Measurements from ENCODE around the gene CEACAM20. TPM values are rescaled to one million over a fixed set of nuclear protein-coding genes. Genes with fewer than 3 reads are reported as not detected.
"Not testable (repeated sequence)": the region's sequence is repeated elsewhere in the genome, so short reads cannot be mapped to it uniquely, and the experiment has no call there.

The CEACAM20 gene
- polyA plus RNA-seq, 3 donors: not detected

DNA sequence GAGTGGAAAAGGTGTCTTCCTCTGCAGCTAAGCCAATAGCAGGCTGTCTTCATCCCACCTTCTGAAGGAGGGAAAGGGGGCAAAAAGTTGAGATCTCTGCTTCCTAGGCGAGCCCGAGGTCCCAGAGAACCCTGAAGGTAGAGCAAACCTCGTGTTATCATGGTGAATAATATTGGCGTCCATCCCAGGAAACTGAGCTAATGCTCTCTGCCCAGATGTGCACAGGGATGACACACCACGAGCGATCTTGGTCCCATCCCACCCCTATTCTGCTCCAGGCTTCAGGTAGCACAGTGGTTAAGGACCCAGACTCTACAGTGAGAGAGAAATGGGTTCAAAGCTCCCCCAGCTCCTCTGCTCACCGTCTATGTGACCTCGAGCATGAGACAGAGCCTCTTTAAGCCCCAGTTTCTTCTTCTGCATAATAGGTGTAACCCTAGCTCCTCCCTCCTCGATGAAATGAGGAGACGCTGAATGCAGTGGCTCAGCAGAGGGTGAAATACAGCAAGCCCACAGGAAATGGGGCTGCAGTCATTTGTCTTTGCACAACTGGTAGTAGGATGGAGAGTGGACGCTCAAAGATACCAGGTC is 9.9 kb upstream of the CEACAM20 start:
- no peaks in the 10 kb centered on the region for H3K79me2 ChIP-seq (ENCODE audit: insufficient read depth, low read length)
- no peak overlapping the region for H3K4me3 ChIP-seq (replicated peaks in 1 of 3; ENCODE audit: low read depth in 2 of 3, low read length in 3 of 3)
- Mint-ChIP-seq H3K27me3 (ENCODE audit: low read depth in 3 of 3) (peaks cover 5 to 15% (median 5%) of the 10 kb centered on the region in 3 donors), H3K9me3 (peaks cover 2 to 20% (median 7%) of the 10 kb centered on the region in 7 donors), H3K4me1 (no peaks in the 10 kb centered on the region), H3K27ac (no peak overlapping the region), H3K36me3 (no peaks in the 10 kb centered on the region), H3K4me3 (no peak overlapping the region)
- 91% methylated on average over 6 of the region's 11 CpGs for WGBS (ENCODE audit: insufficient coverage)
- H3K9ac ChIP-seq (ENCODE audit: insufficient read depth, low read length, poor library complexity, severe bottlenecking): no peak overlapping the region
- DNase-seq: no peak
- TF ChIP-seq, protein P1, sequence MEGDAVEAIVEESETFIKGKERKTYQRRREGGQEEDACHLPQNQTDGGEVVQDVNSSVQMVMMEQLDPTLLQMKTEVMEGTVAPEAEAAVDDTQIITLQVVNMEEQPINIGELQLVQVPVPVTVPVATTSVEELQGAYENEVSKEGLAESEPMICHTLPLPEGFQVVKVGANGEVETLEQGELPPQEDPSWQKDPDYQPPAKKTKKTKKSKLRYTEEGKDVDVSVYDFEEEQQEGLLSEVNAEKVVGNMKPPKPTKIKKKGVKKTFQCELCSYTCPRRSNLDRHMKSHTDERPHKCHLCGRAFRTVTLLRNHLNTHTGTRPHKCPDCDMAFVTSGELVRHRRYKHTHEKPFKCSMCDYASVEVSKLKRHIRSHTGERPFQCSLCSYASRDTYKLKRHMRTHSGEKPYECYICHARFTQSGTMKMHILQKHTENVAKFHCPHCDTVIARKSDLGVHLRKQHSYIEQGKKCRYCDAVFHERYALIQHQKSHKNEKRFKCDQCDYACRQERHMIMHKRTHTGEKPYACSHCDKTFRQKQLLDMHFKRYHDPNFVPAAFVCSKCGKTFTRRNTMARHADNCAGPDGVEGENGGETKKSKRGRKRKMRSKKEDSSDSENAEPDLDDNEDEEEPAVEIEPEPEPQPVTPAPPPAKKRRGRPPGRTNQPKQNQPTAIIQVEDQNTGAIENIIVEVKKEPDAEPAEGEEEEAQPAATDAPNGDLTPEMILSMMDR (IDR thresholded peaks at IDR 0.05): no peak
- no peak overlapping the region for H3K4me2 ChIP-seq (replicated peaks; ENCODE audit: extremely low read depth, low read length, poor library complexity, severe bottlenecking)
- no peaks in the 10 kb centered on the region for H3K36me3 ChIP-seq (replicated peaks in 1 of 2; ENCODE audit: control insufficient read depth in 1 of 2, insufficient read depth in 2 of 2, low read length in 2 of 2)
- H4K20me1 ChIP-seq (ENCODE audit: insufficient read depth, low read length): no peaks in the 10 kb centered on the region
- H2AFZ ChIP-seq (ENCODE audit: insufficient read depth, low read depth, low read length, poor library complexity, severe bottlenecking): no peak overlapping the region
- intact Hi-C loops (cut with micrococcal nuclease): no loop called here
- no peaks in the 10 kb centered on the region for H3K27me3 ChIP-seq (ENCODE audit: control insufficient read depth in 2 of 2, insufficient read depth in 2 of 2, low read length in 2 of 2)
- H3K4me1 ChIP-seq (ENCODE audit: control insufficient read depth in 1 of 2, insufficient read depth in 2 of 2, low read length in 2 of 2): no peaks in the 10 kb centered on the region
- no peak overlapping the region for H3K27ac ChIP-seq (ENCODE audit: low read depth in 1 of 2, low read length in 2 of 2)
- H3K9me3 ChIP-seq (replicated peaks in 1 of 2; ENCODE audit: control insufficient read depth in 1 of 2, insufficient read depth in 1 of 2, low read length in 2 of 2): no peaks in the 10 kb centered on the region

DNA sequence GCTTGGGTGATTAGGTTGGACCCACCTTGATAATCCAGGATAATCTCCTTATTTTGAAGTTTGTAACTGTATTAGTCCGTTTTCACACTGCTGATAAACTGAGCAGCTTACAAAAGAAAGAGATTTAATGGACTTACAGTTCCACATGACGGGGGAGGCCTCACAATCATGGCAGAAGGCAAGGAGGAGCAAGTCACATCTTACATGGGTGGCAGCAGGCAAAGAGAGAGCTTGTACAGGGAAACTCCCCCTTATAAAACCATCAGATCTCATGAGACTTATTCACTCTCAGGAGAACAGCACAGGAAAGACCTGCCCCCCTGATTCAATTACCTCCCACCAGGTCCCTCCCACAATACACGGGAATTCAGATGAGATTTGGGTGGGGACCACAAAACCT is 5.9 kb upstream of the CEACAM20 start:
- H3K9me3 ChIP-seq (replicated peaks in 1 of 2; ENCODE audit: control insufficient read depth in 1 of 2, insufficient read depth in 1 of 2, low read length in 2 of 2); intact Hi-C loops (cut with micrococcal nuclease); H3K36me3 Mint-ChIP-seq; H3K27ac ChIP-seq (ENCODE audit: low read depth in 1 of 2, low read length in 2 of 2); H3K4me1 Mint-ChIP-seq; H3K4me3 ChIP-seq (replicated peaks in 1 of 3; ENCODE audit: low read depth in 2 of 3, low read length in 3 of 3); H3K27me3 ChIP-seq (ENCODE audit: control insufficient read depth in 2 of 2, insufficient read depth in 2 of 2, low read length in 2 of 2); H2AFZ ChIP-seq (ENCODE audit: insufficient read depth, low read depth, low read length, poor library complexity, severe bottlenecking); H4K20me1 ChIP-seq (ENCODE audit: insufficient read depth, low read length); H3K9ac ChIP-seq (ENCODE audit: insufficient read depth, low read length, poor library complexity, severe bottlenecking); H3K4me2 ChIP-seq (replicated peaks; ENCODE audit: extremely low read depth, low read length, poor library complexity, severe bottlenecking); DNase-seq; H3K79me2 ChIP-seq (ENCODE audit: insufficient read depth, low read length); H3K4me1 ChIP-seq (ENCODE audit: control insufficient read depth in 1 of 2, insufficient read depth in 2 of 2, low read length in 2 of 2); H3K27ac Mint-ChIP-seq; H3K36me3 ChIP-seq (replicated peaks in 1 of 2; ENCODE audit: control insufficient read depth in 1 of 2, insufficient read depth in 2 of 2, low read length in 2 of 2); H3K4me3 Mint-ChIP-seq: not testable (repeated sequence)
- peaks cover 4 to 21% (median 9%) of the 10 kb centered on the region in 3 donors for H3K27me3 Mint-ChIP-seq (ENCODE audit: low read depth in 3 of 3)
- WGBS (ENCODE audit: insufficient coverage): 80% methylated on average over 2 of the region's 3 CpGs
- peaks cover 2 to 20% (median 10%) of the 10 kb centered on the region in 7 donors for H3K9me3 Mint-ChIP-seq
